Brain microvascular endothelial cell (primary cell): ENCODE data around the gene MLPH.

Experiments
- DNase-seq: peaks from one replicate; pipeline ENCODE4 v3.0.0-alpha.2; 2020
- H3K27ac ChIP-seq: fragments of 250-450 bp; sonication (Bioruptor Pico); 2 replicates; pipeline ENCODE4 v1.5.1; 2020; ENCODE audit warnings: mild to moderate bottlenecking, moderate library complexity
- H3K27me3 ChIP-seq: fragments of 250-450 bp; sonication (Bioruptor Pico); replicated peaks from 2 replicates; pipeline ENCODE4 v1.5.1; 2020; ENCODE audit warnings: mild to moderate bottlenecking
- H3K36me3 ChIP-seq: fragments of 250-450 bp; sonication (Bioruptor Pico); replicated peaks from 2 replicates; pipeline ENCODE4 v1.5.1; 2020; ENCODE audit warnings: mild to moderate bottlenecking
- H3K4me3 ChIP-seq: 2 replicates; pipeline ENCODE4 v1.5.1; 2011; ENCODE audit warnings: low read depth, mild to moderate bottlenecking, control low read depth, low read length, moderate library complexity
- CTCF ChIP-seq: IDR thresholded peaks from 2 replicates; pipeline ENCODE4 v1.5.1; 2011; ENCODE audit warnings: low read depth, mild to moderate bottlenecking, moderate library complexity, low read length, control low read depth, inconsistent platforms; ENCODE audit errors: missing control alignments
- in situ Hi-C: cut with HindIII; loops from 2 replicates; pipeline ENCODE4 v1.10.0; 2017; ENCODE audit warnings: low sequenced_read_pairs, low pct_ligation_motif_present

The MLPH gene

GRCh38 chr2:237449193-237449881 lies 37.7 kb upstream of the MLPH start:
- DNase-seq, result no peak
- H3K27me3 ChIP-seq, result no peaks in the 10 kb centered on the region
- no peaks in the 10 kb centered on the region for H3K36me3 ChIP-seq
- no peak overlapping the region for H3K27ac ChIP-seq
- no peak overlapping the region for H3K4me3 ChIP-seq
- no peak for TF ChIP-seq CTCF
- in situ Hi-C loops, result no loop called here

- no peak overlapping the region for H3K4me3 ChIP-seq
- H3K27ac ChIP-seq, result no peak overlapping the region
- no peaks in the 10 kb centered on the region for H3K36me3 ChIP-seq
- in situ Hi-C loops, result no loop called here
- DNase-seq, result no peak
- no peak for TF ChIP-seq CTCF
- no peaks in the 10 kb centered on the region for H3K27me3 ChIP-seq
Observed at GRCh38 chr2:237450108-237450507, 36.9 kb upstream of the MLPH start.

GRCh38 chr2:237450583-237450982 lies 36.5 kb upstream of the MLPH start:
- no peak overlapping the region for H3K27ac ChIP-seq
- H3K36me3 ChIP-seq, result no peaks in the 10 kb centered on the region
- DNase-seq, result no peak
- no peak overlapping the region for H3K4me3 ChIP-seq
- no peaks in the 10 kb centered on the region for H3K27me3 ChIP-seq
- no peak for TF ChIP-seq CTCF
- in situ Hi-C loops, result no loop called here

- no peak overlapping the region for H3K4me3 ChIP-seq
- no peak for DNase-seq
- H3K27me3 ChIP-seq, result no peaks in the 10 kb centered on the region
- H3K36me3 ChIP-seq, result no peaks in the 10 kb centered on the region
- TF ChIP-seq CTCF, result peak; percentile 71
- no peak overlapping the region for H3K27ac ChIP-seq
- in situ Hi-C loops, result no loop called here
Observed at GRCh38 chr2:237451643-237452469, 35.2 kb upstream of the MLPH start.

GRCh38 chr2:237452861-237453260 lies 34.2 kb upstream of the MLPH start:
- no peaks in the 10 kb centered on the region for H3K36me3 ChIP-seq
- in situ Hi-C loops, result no loop called here
- peak; percentile 2 for TF ChIP-seq CTCF
- H3K4me3 ChIP-seq, result no peak overlapping the region
- DNase-seq, result peak; percentile 41
- H3K27me3 ChIP-seq, result no peaks in the 10 kb centered on the region
- no peak overlapping the region for H3K27ac ChIP-seq

- H3K27me3 ChIP-seq, result no peaks in the 10 kb centered on the region
- H3K36me3 ChIP-seq, result no peaks in the 10 kb centered on the region
- no peak overlapping the region for H3K27ac ChIP-seq
- TF ChIP-seq CTCF, result no peak
- in situ Hi-C loops, result no loop called here
- H3K4me3 ChIP-seq, result no peak overlapping the region
- DNase-seq, result no peak
Observed at GRCh38 chr2:237453671-237454070, 33.4 kb upstream of the MLPH start.
